ENCODE measurements around the gene MLLT3. TPM values are rescaled to one million over a fixed set of nuclear protein-coding genes. Genes with fewer than 3 reads are reported as not detected.

MLLT3 gene
- total RNA-seq, 1 experiment from 2014 or later: 7.0 TPM

GRCh38 chr9:20377790-20378189 is 244.5 kb downstream of the MLLT3 start:
- H3K9me3 Mint-ChIP-seq: no peaks in the 10 kb centered on the region
- H3K27me3 Mint-ChIP-seq (ENCODE audit: low read depth): no peaks in the 10 kb centered on the region
- ChIA-PET CTCF (no interaction called here), POLR2A (no interaction called here)
- no peak overlapping the region for H3K4me3 Mint-ChIP-seq
- H3K4me1 Mint-ChIP-seq: peaks cover 9% of the 10 kb centered on the region
- H3K27ac Mint-ChIP-seq: no peak overlapping the region
- ATAC-seq: no peak
- no peak for DNase-seq (ENCODE audit: low spot score)
- TF ChIP-seq, protein P1, sequence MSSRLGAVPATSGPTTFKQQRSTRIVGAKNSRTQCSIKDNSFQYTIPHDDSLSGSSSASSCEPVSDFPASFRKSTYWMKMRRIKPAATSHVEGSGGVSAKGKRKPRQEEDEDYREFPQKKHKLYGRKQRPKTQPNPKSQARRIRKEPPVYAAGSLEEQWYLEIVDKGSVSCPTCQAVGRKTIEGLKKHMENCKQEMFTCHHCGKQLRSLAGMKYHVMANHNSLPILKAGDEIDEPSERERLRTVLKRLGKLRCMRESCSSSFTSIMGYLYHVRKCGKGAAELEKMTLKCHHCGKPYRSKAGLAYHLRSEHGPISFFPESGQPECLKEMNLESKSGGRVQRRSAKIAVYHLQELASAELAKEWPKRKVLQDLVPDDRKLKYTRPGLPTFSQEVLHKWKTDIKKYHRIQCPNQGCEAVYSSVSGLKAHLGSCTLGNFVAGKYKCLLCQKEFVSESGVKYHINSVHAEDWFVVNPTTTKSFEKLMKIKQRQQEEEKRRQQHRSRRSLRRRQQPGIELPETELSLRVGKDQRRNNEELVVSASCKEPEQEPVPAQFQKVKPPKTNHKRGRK (CRISPR knock-in tag; IDR thresholded peaks at IDR 0.05; ENCODE audit: borderline replicate concordance): no peak
- TF ChIP-seq ZNF317 (CRISPR knock-in tag; IDR thresholded peaks at IDR 0.05; ENCODE audit: borderline replicate concordance, low read depth): no peak
- no peaks in the 10 kb centered on the region for H3K36me3 Mint-ChIP-seq

DNA sequence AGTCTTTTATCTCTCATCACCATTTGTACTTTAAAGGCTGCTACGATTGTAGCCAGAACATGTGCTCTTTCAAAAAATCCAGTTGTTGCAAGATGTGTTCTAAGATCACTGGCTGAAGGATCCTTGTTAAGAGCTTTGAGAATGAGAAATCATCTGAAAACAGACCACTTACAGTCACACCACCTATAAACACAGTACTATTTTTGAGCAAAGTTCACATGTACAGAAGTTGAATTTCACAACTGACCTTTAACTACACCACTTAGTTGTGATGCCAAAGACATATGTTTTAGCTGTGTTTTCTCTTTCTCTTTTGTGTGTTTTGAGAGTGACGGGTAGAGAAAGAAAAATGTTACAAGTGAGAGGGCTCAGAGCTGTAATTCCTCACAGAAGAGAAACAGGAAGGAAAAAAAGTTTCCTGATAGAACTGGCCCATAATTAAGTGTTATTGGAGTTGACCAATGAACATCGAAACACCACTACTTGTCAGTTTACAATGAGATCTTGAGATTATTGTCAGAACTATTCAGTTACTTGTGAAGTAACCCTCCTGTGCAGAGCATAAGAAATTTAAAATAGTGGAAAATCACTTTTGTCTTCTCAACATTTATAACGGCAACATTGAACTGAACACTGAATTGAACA is 245.4 kb downstream of the MLLT3 start:
- H3K36me3 Mint-ChIP-seq: no peaks in the 10 kb centered on the region
- peaks cover under 1% of the 10 kb centered on the region; the same call in 1 of the 2 replicates for H3K9me3 Mint-ChIP-seq
- ATAC-seq (no peak), DNase-seq (ENCODE audit: low spot score) (no peak)
- CTCF ChIA-PET: no interaction called here
- POLR2A ChIA-PET: no interaction called here
- no peaks in the 10 kb centered on the region for H3K27me3 Mint-ChIP-seq (ENCODE audit: low read depth)
- TF ChIP-seq TEAD1 (CRISPR knock-in tag; IDR thresholded peaks at IDR 0.05): no peak
- TF ChIP-seq AR (CRISPR knock-in tag; IDR thresholded peaks at IDR 0.05): no peak
- TF ChIP-seq ATF3 (CRISPR knock-in tag; conservative IDR thresholded peaks at IDR 0.05): no peak
- TF ChIP-seq SP1 (CRISPR knock-in tag; conservative IDR thresholded peaks at IDR 0.05): no peak
- no peak for TF ChIP-seq ZBTB21 (CRISPR knock-in tag; IDR thresholded peaks at IDR 0.05; ENCODE audit: borderline replicate concordance)
- TF ChIP-seq SMAD4 (CRISPR knock-in tag; IDR thresholded peaks at IDR 0.05): no peak
- no peak for TF ChIP-seq SOX15 (CRISPR knock-in tag; IDR thresholded peaks at IDR 0.05)
- no peak for TF ChIP-seq ZNF671 (CRISPR knock-in tag; IDR thresholded peaks at IDR 0.05)
- TF ChIP-seq, protein P2, sequence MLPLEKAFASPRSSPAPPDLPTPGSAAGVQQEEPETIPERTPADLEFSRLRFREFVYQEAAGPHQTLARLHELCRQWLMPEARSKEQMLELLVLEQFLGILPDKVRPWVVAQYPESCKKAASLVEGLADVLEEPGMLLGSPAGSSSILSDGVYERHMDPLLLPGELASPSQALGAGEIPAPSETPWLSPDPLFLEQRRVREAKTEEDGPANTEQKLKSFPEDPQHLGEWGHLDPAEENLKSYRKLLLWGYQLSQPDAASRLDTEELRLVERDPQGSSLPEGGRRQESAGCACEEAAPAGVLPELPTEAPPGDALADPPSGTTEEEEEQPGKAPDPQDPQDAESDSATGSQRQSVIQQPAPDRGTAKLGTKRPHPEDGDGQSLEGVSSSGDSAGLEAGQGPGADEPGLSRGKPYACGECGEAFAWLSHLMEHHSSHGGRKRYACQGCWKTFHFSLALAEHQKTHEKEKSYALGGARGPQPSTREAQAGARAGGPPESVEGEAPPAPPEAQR (CRISPR knock-in tag; IDR thresholded peaks at IDR 0.05): no peak
- no peak for TF ChIP-seq HMGXB4 (CRISPR knock-in tag; IDR thresholded peaks at IDR 0.05)
- no peak for TF ChIP-seq SMAD3 (CRISPR knock-in tag; IDR thresholded peaks at IDR 0.05; ENCODE audit: borderline replicate concordance)
- TF ChIP-seq TCF7 (CRISPR knock-in tag; IDR thresholded peaks at IDR 0.05; ENCODE audit: low read depth): no peak
- TF ChIP-seq HMGA2 (CRISPR knock-in tag; IDR thresholded peaks at IDR 0.05): no peak
- no peak overlapping the region for H3K27ac Mint-ChIP-seq
- no peak overlapping the region for H3K4me3 Mint-ChIP-seq
- no peaks in the 10 kb centered on the region for H3K4me1 Mint-ChIP-seq
